GM12865 (cell line): ENCODE measurements around the gene SS18.

Experiments
- DNase-seq: peaks from one replicate; pipeline ENCODE4 v3.0.0; 2010; ENCODE audit warnings: low read depth
- H3K4me3 ChIP-seq: 2 replicates; pipeline ENCODE4 v1.5.1; 2011; ENCODE audit warnings: mild to moderate bottlenecking, low read depth, low read length, control low read depth
- TF ChIP-seq, protein P1 (sequence below): IDR thresholded peaks from 2 replicates; pipeline ENCODE4 v1.5.1; 2011; ENCODE audit warnings: low read length, control low read depth, low read depth, inconsistent platforms; ENCODE audit not compliant: insufficient read depth; ENCODE audit errors: missing control alignments

SS18 gene

DNA sequence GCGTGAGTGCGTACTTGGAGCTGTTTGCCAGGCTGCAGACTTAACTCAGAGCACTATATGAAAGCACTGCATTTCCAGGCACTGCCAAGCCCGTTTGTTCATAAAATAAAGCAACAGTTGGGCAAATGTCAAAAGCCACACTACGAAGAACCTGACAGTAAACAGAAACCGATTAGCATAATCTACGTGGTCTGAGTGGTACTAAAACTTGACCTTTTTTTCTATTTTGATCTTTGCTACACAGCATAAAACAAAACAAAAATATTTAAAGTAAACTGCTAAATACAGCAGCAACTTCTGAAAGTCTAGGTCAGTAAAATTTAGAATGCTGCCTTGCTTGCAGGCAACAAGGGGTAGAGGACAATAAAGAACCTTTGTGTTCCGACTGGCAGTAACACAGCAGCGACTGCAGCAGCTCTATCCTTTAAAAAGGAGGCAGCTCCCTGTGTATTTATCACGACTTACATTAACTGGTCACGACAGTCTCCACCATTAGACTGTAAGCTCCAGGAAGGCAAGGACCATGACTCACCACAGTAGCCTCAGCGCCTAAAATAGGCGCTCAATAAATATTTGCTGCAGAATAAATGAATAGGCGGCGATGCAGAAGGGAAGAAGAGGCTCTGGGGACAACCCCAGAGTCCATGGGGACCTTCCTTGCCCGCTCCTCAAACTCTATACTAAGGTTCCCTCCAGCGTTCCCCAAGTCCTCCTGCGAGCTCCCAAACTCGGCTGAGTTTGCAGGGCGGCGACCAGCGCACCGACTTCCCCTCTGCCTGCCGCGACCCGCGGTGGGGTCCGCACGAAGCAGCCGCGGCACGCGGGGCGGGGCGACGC lies 902 bp downstream of the SS18 start:
- TF ChIP-seq, protein P1, sequence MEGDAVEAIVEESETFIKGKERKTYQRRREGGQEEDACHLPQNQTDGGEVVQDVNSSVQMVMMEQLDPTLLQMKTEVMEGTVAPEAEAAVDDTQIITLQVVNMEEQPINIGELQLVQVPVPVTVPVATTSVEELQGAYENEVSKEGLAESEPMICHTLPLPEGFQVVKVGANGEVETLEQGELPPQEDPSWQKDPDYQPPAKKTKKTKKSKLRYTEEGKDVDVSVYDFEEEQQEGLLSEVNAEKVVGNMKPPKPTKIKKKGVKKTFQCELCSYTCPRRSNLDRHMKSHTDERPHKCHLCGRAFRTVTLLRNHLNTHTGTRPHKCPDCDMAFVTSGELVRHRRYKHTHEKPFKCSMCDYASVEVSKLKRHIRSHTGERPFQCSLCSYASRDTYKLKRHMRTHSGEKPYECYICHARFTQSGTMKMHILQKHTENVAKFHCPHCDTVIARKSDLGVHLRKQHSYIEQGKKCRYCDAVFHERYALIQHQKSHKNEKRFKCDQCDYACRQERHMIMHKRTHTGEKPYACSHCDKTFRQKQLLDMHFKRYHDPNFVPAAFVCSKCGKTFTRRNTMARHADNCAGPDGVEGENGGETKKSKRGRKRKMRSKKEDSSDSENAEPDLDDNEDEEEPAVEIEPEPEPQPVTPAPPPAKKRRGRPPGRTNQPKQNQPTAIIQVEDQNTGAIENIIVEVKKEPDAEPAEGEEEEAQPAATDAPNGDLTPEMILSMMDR, result no peak
- DNase-seq, result peak; percentile 50
- H3K4me3 ChIP-seq, result peak overlapping the region; percentile 98

DNA sequence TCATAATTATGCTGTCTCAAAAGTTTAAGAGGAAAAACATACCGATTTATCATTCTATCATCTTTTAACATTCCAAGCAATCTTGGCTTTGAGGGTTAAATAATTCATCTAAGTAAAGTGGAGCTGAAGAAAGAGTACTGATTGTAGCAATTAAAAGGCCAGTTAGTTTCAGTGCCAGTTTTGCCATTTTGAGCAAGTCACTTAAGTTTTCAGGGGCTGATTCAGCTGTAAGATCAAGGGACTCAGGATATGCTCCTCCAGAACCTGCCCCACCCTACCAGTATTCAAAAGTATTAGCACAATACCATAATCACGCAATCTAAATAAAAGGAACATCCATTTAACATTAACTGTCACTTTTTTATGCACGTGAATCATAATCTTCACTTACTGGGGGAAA lies 1.9 kb downstream of the SS18 start:
- peak overlapping the region; percentile 98 for H3K4me3 ChIP-seq
- TF ChIP-seq, protein P1, result no peak
- peak; percentile 25 for DNase-seq

DNA sequence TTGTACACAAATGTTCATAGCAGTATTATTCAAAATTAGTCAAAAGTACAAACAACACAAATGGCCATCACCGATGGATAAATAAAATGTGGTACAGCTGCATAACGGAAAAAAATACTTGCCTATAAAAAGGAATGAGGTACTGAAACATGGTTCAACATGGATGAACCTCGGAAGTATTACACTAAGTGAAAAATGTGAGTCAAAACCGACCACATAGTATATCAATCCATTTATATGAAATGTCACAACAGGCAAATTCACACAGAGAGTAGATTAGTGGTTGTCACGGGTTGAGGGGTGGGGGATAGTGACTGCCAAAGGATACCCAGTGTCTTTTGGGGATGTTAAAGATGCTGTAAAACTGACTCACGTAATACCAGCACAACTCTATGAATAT lies 3.5 kb downstream of the SS18 start:
- peak; percentile 14 for DNase-seq
- TF ChIP-seq, protein P1, result no peak
- H3K4me3 ChIP-seq, result no peak overlapping the region; the same call in 1 of the 2 replicates

DNA sequence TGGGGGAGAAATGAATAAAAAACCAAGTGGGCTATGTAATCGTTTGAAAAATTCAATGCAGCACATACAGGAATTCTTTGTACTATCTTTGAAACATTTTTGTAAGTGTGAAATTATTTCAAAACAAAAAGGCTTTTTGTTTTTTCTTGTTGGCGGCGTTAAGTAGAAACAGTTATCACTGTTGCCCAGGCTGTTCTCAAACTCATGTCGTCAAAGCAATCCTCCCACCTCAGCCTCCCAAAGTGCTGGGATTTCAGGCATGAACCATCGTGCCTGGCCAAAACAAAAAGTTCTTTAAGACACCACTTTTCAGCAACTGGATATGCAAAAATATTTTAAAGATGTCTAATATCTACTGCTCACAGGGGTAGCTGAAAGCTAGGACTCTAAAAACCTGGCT lies 5.4 kb downstream of the SS18 start:
- TF ChIP-seq, protein P1, result no peak
- no peak overlapping the region for H3K4me3 ChIP-seq
- no peak for DNase-seq

DNA sequence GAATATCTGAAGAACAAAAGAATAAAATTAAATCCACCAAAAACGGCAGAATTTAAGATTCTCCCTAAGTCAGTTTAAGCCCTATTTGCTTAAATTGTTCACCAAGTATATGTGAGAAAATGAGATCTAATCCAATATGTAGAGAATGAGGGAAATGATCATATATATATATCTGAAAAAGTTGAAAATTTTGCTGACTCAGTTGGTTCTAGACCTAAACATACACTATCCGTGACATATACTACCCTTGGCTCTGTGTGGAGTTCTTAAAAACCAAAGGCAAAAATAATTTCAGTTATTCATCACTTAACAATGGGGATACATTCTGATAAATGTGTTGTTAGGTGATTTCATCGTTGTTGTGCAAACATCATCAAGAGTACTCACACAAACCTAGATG lies 7.3 kb downstream of the SS18 start:
- TF ChIP-seq, protein P1, result no peak
- no peak for DNase-seq

DNA sequence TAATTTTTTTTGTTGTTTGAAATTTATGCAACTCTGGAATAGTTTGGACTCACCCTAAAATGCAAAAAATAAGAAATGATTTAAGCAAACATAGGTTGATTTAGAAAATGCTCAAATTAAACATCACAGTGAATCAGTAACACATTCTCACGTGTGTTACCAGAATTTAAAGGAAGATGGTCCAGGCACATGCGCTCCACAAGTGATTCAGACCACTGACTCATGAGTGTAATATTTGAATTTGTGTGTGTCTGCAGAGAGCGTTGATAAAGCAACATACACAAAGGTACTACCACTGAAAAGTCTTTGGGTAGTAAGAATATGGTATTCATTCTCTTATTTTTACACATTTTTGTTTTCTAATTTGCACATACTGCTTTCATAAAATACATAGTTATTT lies 7.9 kb downstream of the SS18 start:
- no peak overlapping the region for H3K4me3 ChIP-seq
- TF ChIP-seq, protein P1, result no peak
- no peak for DNase-seq

More for the DNA sequence above, 7.3 kb downstream of the SS18 start:
- H3K4me3 ChIP-seq, result no peak overlapping the region

DNA sequence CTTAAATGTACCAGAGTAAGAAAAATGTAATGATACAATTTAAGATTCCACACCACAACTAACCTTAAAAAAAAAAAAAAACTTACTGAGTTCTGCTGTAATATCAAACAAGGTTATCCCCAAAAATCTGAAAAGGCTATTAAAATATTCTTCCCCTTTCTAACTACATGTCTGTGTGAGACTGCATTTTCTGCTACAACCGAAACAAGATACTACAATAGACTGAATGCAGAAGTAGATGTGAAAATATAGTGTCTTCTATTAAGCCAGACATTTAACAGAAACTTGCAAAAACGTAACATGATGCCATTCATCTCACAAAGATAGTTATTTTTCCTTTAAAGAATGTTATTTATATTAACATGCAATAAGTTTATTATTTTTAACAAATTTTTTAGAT lies 16.2 kb downstream of the SS18 start:
- TF ChIP-seq, protein P1, result no peak
- H3K4me3 ChIP-seq, result no peak overlapping the region
- no peak for DNase-seq
